AG04450 (cell line): Measurements from ENCODE around the gene HRH1. TPM values are rescaled to one million over a fixed set of nuclear protein-coding genes. Genes with fewer than 3 reads are reported as not detected.

Experiments used
- CTCF ChIA-PET: fragments of 300-600, 350-600 bp; formaldehyde crosslinking; extraction: SDS; loops from one replicate; lab custom pipeline; 2022; ENCODE audit warnings: antibody characterized with exemption, inconsistent platforms; lab: Charles Lee
- POLR2A ChIA-PET: fragments of 350-600 bp; formaldehyde crosslinking; extraction: SDS; loops from one replicate; lab custom pipeline; 2021; ENCODE audit warnings: antibody characterized with exemption, inconsistent platforms; lab: Yijun Ruan, JAX
- DNase-seq: peaks from one replicate; pipeline ENCODE4 v3.0.0-alpha.2; 2011; ENCODE audit warnings: low read depth, low spot score
- H3K27ac ChIP-seq: one replicate; pipeline ENCODE4 v1.5.1; 2012; ENCODE audit warnings: low read depth, low read length, control low read depth
- H3K27me3 ChIP-seq: one replicate; pipeline ENCODE4 v1.6.0; 2012; ENCODE audit warnings: low read length; ENCODE audit not compliant: control insufficient read depth, insufficient read depth
- H3K4me3 ChIP-seq: 2 replicates; pipeline ENCODE4 v1.5.1; 2011; ENCODE audit warnings: mild to moderate bottlenecking, low read depth, low read length, control low read depth
- H3K9me3 ChIP-seq: 2 replicates; pipeline ENCODE4 v1.5.1; 2012; ENCODE audit warnings: low read length; ENCODE audit not compliant: control insufficient read depth, insufficient read depth
- polyA plus RNA-seq: library from polyadenylated mRNA; depleted of rRNA; stranded (reverse); fragments of >200 nt; gene quantifications from 2 replicates; pipeline ENCODE4 v1.2.3, GENCODE V29; 2011
- TF ChIP-seq, protein P1 (sequence below): IDR thresholded peaks from 2 replicates; pipeline ENCODE4 v1.5.1; 2011; ENCODE audit warnings: low read depth, low read length, control low read depth, inconsistent platforms

The HRH1 gene
- polyA plus RNA-seq, 1 experiment: 25.4 TPM

DNA sequence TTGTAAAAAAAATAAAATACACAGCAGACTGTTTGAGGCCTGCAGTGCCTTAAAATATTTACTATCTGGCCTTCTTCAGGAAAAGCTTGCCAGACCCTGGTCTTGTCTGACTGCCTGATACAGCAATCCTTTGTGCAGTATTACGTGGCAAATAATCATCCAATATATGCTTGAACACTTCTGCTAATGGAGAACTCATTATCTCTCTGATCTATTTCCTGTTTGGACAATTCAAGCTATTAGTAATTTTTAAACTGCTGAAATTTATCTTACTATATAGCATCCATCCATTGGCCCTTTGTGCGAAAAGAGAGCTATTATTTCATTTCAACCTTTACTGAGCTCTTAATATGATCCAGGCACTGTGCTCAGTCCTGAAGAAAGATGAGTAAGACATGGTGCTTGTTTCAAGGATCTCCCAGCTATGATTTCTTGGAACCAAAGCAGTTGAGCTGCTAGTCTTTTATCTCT lies 133.8 kb downstream of the HRH1 start:
- TF ChIP-seq, protein P1, sequence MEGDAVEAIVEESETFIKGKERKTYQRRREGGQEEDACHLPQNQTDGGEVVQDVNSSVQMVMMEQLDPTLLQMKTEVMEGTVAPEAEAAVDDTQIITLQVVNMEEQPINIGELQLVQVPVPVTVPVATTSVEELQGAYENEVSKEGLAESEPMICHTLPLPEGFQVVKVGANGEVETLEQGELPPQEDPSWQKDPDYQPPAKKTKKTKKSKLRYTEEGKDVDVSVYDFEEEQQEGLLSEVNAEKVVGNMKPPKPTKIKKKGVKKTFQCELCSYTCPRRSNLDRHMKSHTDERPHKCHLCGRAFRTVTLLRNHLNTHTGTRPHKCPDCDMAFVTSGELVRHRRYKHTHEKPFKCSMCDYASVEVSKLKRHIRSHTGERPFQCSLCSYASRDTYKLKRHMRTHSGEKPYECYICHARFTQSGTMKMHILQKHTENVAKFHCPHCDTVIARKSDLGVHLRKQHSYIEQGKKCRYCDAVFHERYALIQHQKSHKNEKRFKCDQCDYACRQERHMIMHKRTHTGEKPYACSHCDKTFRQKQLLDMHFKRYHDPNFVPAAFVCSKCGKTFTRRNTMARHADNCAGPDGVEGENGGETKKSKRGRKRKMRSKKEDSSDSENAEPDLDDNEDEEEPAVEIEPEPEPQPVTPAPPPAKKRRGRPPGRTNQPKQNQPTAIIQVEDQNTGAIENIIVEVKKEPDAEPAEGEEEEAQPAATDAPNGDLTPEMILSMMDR: no peak
- ChIA-PET CTCF (interaction anchor here (1.0 to 2.0 kb wide), 6 partner anchors 9 to 227 kb away, joined by 3 to 11 read pairs (median 5); no protein-coding TSS in a partner anchor), POLR2A (interaction anchor here (0.8 to 2.7 kb wide), 4 partner anchors 9 to 97 kb away, joined by 4 to 16 read pairs (median 8); partner anchors contain the start of gene ATG7)
- no peak overlapping the region for H3K4me3 ChIP-seq
- no peaks in the 10 kb centered on the region for H3K9me3 ChIP-seq
- DNase-seq: no peak
- no peaks in the 10 kb centered on the region for H3K27me3 ChIP-seq
- peak overlapping the region; percentile 84 for H3K27ac ChIP-seq

- POLR2A ChIA-PET: interaction anchor here (1.0 to 2.7 kb wide), 6 partner anchors 9 to 119 kb away, joined by 3 to 16 read pairs (median 4); partner anchors contain the start of gene ATG7
- TF ChIP-seq, protein P1: no peak
- H3K4me3 ChIP-seq: peak overlapping the region; percentile 10; the same call in 1 of the 2 replicates
- peak overlapping the region; percentile 77 for H3K27ac ChIP-seq
- H3K27me3 ChIP-seq: no peaks in the 10 kb centered on the region
- DNase-seq: peak; percentile 74
- CTCF ChIA-PET: interaction anchor here (0.6 to 2.0 kb wide), 8 partner anchors 10 to 1560 kb away, joined by 3 to 11 read pairs (median 4); no protein-coding TSS in a partner anchor
- H3K9me3 ChIP-seq: no peaks in the 10 kb centered on the region
These were observed 134.7 kb downstream of the HRH1 start for GRCh38 chr3:11288786-11289637.

GRCh38 chr3:11289864-11290263 lies 135.6 kb downstream of the HRH1 start:
- Histone ChIP-seq H3K27ac (peak overlapping the region; percentile 77), H3K4me3 (no peak overlapping the region), H3K9me3 (no peaks in the 10 kb centered on the region), H3K27me3 (no peaks in the 10 kb centered on the region)
- DNase-seq: no peak
- CTCF ChIA-PET: interaction anchor here (3.0 kb wide), 1 partner anchor 229 kb away, joined by 10 read pairs; no protein-coding TSS in a partner anchor
- POLR2A ChIA-PET: interaction anchor here (1.0 to 2.7 kb wide), 6 partner anchors 9 to 120 kb away, joined by 3 to 16 read pairs (median 4); partner anchors contain the start of gene ATG7
- TF ChIP-seq, protein P1: no peak

- DNase-seq: no peak
- CTCF ChIA-PET: interaction anchor here (0.8 to 3.0 kb wide), 5 partner anchors 54 to 350 kb away, joined by 3 to 10 read pairs (median 3); no protein-coding TSS in a partner anchor
- POLR2A ChIA-PET: no interaction called here
- TF ChIP-seq, protein P1: no peak
- H3K27me3 ChIP-seq: no peaks in the 10 kb centered on the region
- peak overlapping the region; percentile 47 for H3K27ac ChIP-seq
- no peak overlapping the region for H3K4me3 ChIP-seq
- no peaks in the 10 kb centered on the region for H3K9me3 ChIP-seq
These were observed 136.7 kb downstream of the HRH1 start for GRCh38 chr3:11290743-11291680.
